GM12873 (cell line): ENCODE data around the gene AKR7A3.
"Not testable (repeated sequence)": the region's sequence is repeated elsewhere in the genome, so short reads cannot be mapped to it uniquely, and the experiment has no call there.

Source experiments
- TF ChIP-seq, protein P1 (sequence below): IDR thresholded peaks from 2 replicates; pipeline ENCODE4 v1.5.1; 2012; ENCODE audit warnings: low read depth, mild to moderate bottlenecking, moderate library complexity, low read length, control low read depth; ENCODE audit not compliant: insufficient read depth; ENCODE audit errors: missing control alignments

The AKR7A3 gene

GRCh38 chr1:19288324-19289241 lies at the start of gene AKR7A3:
Gene AKR7A3, minus strand, starts transcription at chr1:19288770. Its CDS starts 61 bp downstream, at chr1:19288709.
- TF ChIP-seq, protein P1, sequence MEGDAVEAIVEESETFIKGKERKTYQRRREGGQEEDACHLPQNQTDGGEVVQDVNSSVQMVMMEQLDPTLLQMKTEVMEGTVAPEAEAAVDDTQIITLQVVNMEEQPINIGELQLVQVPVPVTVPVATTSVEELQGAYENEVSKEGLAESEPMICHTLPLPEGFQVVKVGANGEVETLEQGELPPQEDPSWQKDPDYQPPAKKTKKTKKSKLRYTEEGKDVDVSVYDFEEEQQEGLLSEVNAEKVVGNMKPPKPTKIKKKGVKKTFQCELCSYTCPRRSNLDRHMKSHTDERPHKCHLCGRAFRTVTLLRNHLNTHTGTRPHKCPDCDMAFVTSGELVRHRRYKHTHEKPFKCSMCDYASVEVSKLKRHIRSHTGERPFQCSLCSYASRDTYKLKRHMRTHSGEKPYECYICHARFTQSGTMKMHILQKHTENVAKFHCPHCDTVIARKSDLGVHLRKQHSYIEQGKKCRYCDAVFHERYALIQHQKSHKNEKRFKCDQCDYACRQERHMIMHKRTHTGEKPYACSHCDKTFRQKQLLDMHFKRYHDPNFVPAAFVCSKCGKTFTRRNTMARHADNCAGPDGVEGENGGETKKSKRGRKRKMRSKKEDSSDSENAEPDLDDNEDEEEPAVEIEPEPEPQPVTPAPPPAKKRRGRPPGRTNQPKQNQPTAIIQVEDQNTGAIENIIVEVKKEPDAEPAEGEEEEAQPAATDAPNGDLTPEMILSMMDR: not testable (repeated sequence)

GRCh38 chr1:19338323-19338762 lies 49.8 kb upstream of the AKR7A3 start:
- TF ChIP-seq, protein P1: no peak

DNA sequence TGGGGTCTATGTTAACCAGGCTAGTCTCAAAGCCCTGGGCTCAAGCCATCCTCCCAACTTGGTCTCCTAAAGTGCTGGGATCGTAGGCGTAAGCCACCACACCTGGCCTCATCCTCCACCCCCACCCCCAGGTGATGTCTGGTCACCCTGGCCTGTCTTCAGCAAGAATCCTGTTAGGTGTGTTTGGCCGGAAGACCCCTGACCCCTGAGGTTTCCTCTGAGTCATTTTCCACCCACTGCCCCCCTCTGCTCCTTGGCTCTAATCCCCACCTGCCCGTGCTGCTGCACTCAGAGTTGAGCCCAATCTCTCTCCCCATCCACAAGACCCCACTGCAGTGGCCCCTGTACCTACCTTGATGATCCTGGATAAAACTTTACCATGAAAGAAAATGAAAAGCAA lies 48.7 kb upstream of the AKR7A3 start:
- TF ChIP-seq, protein P1: no peak

DNA sequence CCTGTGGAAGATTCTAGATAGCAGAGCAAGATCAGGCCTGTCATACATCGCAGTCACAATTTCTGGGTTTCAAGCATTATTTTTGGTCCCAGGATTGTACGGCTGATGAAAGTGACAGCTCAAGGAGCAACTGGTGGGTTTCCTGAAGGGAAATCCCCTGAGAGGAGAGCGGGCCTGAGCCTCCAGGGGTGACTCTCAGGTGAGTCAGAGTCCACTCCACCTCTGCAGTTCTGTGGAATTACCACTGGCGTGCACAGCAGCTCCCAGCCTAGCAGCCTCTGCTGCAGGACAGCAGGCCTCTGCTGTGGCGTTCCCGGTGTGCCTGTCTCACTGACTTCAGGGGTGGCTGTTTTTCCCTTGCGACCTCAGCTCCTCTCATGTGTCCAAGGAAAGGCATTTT lies 48.0 kb upstream of the AKR7A3 start:
- TF ChIP-seq, protein P1: no peak

- TF ChIP-seq, protein P1: no peak
Observed at GRCh38 chr1:19333587-19334354, 45.2 kb upstream of the AKR7A3 start.

- TF ChIP-seq, protein P1: no peak
Observed at GRCh38 chr1:19332832-19333231, 44.3 kb upstream of the AKR7A3 start.
